Liver (tissue), 3 donors: ENCODE results near the gene LRRC55.

ENCODE experiments used
- JUND ChIP-seq, 2 donors: IDR thresholded peaks; 2 replicates each; pipeline ENCODE4 v1.6.1; 2016; ENCODE audit warnings: antibody characterized with exemption in 2 of 2
- MAX ChIP-seq: IDR thresholded peaks from 2 replicates; pipeline ENCODE4 v1.6.1; 2016; ENCODE audit warnings: antibody characterized with exemption
- RAD21 ChIP-seq, 2 donors: IDR thresholded peaks; 2 replicates each; pipeline ENCODE4 v1.6.1; 2016; ENCODE audit warnings: antibody characterized with exemption in 2 of 2, mild to moderate bottlenecking in 2 of 2
- TAF1 ChIP-seq: conservative IDR thresholded peaks from 2 replicates; pipeline ENCODE4 v1.6.1; 2016; ENCODE audit warnings: antibody characterized with exemption, mild to moderate bottlenecking
- YY1 ChIP-seq: IDR thresholded peaks from 2 replicates; pipeline ENCODE4 v1.6.1; 2016; ENCODE audit warnings: antibody characterized with exemption, mild to moderate bottlenecking
- TF ChIP-seq, protein P1 (sequence below): fragments of 150-350 bp; IDR thresholded peaks from 2 replicates; pipeline ENCODE4 v1.5.1; 2017; ENCODE audit warnings: improper control_type of control experiment, low read depth, low read length; ENCODE audit not compliant: missing input control
- TF ChIP-seq, protein P2 (sequence below): IDR thresholded peaks from 2 replicates; pipeline ENCODE4 v1.6.1; 2016; ENCODE audit warnings: antibody characterized with exemption, mild to moderate bottlenecking
- donor health status: healthy.
- donor health status: healthy.

- TF ChIP-seq, protein P1, sequence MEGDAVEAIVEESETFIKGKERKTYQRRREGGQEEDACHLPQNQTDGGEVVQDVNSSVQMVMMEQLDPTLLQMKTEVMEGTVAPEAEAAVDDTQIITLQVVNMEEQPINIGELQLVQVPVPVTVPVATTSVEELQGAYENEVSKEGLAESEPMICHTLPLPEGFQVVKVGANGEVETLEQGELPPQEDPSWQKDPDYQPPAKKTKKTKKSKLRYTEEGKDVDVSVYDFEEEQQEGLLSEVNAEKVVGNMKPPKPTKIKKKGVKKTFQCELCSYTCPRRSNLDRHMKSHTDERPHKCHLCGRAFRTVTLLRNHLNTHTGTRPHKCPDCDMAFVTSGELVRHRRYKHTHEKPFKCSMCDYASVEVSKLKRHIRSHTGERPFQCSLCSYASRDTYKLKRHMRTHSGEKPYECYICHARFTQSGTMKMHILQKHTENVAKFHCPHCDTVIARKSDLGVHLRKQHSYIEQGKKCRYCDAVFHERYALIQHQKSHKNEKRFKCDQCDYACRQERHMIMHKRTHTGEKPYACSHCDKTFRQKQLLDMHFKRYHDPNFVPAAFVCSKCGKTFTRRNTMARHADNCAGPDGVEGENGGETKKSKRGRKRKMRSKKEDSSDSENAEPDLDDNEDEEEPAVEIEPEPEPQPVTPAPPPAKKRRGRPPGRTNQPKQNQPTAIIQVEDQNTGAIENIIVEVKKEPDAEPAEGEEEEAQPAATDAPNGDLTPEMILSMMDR, result no peak
- TF ChIP-seq JUND (IDR thresholded peaks at IDR 0.05), result no peak
- TF ChIP-seq YY1, result no peak
- TF ChIP-seq, protein P2, sequence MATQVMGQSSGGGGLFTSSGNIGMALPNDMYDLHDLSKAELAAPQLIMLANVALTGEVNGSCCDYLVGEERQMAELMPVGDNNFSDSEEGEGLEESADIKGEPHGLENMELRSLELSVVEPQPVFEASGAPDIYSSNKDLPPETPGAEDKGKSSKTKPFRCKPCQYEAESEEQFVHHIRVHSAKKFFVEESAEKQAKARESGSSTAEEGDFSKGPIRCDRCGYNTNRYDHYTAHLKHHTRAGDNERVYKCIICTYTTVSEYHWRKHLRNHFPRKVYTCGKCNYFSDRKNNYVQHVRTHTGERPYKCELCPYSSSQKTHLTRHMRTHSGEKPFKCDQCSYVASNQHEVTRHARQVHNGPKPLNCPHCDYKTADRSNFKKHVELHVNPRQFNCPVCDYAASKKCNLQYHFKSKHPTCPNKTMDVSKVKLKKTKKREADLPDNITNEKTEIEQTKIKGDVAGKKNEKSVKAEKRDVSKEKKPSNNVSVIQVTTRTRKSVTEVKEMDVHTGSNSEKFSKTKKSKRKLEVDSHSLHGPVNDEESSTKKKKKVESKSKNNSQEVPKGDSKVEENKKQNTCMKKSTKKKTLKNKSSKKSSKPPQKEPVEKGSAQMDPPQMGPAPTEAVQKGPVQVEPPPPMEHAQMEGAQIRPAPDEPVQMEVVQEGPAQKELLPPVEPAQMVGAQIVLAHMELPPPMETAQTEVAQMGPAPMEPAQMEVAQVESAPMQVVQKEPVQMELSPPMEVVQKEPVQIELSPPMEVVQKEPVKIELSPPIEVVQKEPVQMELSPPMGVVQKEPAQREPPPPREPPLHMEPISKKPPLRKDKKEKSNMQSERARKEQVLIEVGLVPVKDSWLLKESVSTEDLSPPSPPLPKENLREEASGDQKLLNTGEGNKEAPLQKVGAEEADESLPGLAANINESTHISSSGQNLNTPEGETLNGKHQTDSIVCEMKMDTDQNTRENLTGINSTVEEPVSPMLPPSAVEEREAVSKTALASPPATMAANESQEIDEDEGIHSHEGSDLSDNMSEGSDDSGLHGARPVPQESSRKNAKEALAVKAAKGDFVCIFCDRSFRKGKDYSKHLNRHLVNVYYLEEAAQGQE, result no peak
- no peak for TF ChIP-seq RAD21 (IDR thresholded peaks at IDR 0.05)
- TF ChIP-seq MAX, result no peak
- no peak for TF ChIP-seq TAF1
These were observed 22.2 kb downstream of the LRRC55 start for GRCh38 chr11:57203882-57204480.
